ENCODE results near the gene FIBP.

GRCh38 chr11:65866509-65867283 is 21.6 kb downstream of the FIBP start:
- no peak for TF ChIP-seq CTCF (IDR thresholded peaks at IDR 0.05)
- no peak for TF ChIP-seq EP300 (IDR thresholded peaks at IDR 0.05)

All from ovary (tissue), 3 donors.